GM13976 (cell line): ENCODE results near the gene IQCM.

Experiments
- DNase-seq: peaks from one replicate; pipeline ENCODE4 v3.0.0; 2012; ENCODE audit warnings: low spot score
- in situ Hi-C: fragments of 300-500 bp; cut with MboI; formaldehyde crosslinking; loops from one replicate; pipeline ENCODE4 v1.12.0; 2022; ENCODE audit warnings: low sequenced_read_pairs, mixed read lengths, inconsistent platforms; ENCODE audit not compliant: unreplicated experiment
- TF ChIP-seq, protein P1 (sequence below): IDR thresholded peaks from 2 replicates; pipeline ENCODE4 v1.5.1; 2012; ENCODE audit warnings: borderline replicate concordance, mild to moderate bottlenecking; ENCODE audit not compliant: insufficient read depth; ENCODE audit errors: extremely low read depth, missing control alignments, control extremely low read depth

The IQCM gene

GRCh38 chr4:149465955-149466354 is 349.7 kb downstream of the IQCM start:
- in situ Hi-C loops: no loop called here
- no peak for DNase-seq
- TF ChIP-seq, protein P1, sequence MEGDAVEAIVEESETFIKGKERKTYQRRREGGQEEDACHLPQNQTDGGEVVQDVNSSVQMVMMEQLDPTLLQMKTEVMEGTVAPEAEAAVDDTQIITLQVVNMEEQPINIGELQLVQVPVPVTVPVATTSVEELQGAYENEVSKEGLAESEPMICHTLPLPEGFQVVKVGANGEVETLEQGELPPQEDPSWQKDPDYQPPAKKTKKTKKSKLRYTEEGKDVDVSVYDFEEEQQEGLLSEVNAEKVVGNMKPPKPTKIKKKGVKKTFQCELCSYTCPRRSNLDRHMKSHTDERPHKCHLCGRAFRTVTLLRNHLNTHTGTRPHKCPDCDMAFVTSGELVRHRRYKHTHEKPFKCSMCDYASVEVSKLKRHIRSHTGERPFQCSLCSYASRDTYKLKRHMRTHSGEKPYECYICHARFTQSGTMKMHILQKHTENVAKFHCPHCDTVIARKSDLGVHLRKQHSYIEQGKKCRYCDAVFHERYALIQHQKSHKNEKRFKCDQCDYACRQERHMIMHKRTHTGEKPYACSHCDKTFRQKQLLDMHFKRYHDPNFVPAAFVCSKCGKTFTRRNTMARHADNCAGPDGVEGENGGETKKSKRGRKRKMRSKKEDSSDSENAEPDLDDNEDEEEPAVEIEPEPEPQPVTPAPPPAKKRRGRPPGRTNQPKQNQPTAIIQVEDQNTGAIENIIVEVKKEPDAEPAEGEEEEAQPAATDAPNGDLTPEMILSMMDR: no peak

DNA sequence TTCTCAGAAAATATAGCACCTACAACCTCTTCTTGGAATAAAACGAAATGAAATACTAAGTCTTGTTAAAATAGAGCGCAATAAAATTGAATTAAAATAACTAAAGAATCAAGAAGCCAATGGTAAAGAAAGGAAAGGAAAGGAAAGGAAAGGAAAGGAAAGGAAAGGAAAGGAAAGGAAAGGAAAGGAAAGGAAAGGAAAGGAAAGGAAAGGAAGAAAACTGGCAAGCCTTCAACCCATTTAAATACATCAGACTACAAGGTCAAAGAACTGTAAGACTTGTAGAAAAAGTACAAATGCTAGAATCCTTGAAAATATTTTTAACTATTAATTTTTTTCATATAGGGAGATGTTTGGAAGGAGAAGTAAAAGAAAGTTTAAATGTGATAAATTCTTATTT is 372.1 kb downstream of the IQCM start:
- in situ Hi-C loops: no loop called here
- no peak for DNase-seq
- TF ChIP-seq, protein P1: no peak

DNA sequence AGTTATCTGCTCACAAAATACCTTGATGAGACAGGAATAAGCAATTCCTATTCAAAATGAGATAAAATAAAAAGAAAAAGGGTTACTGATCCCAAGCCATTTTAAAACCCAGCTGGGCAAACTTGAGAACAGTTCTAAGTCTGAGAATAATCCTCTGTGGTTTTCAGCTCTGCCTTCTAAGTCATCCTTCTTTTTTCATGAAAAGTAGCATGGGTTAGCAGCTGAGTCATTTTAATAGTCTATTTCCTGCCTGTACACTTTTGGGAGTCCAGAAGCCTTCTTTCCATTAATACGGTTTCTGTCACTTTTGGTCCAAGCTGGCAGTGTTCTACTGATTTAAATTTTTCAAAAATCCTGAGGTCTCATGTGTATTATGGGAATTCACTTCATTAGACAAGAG is 374.3 kb downstream of the IQCM start:
- no peak for DNase-seq
- in situ Hi-C loops: no loop called here
- TF ChIP-seq, protein P1: no peak

GRCh38 chr4:149426461-149426860 is 389.2 kb downstream of the IQCM start:
- TF ChIP-seq, protein P1: no peak
- in situ Hi-C loops: no loop called here

GRCh38 chr4:149409555-149409962 is 406.1 kb downstream of the IQCM start:
- no peak for DNase-seq
- TF ChIP-seq, protein P1: no peak
- in situ Hi-C loops: no loop called here

More at GRCh38 chr4:149426461-149426860, 389.2 kb downstream of the IQCM start:
- no peak for DNase-seq

DNA sequence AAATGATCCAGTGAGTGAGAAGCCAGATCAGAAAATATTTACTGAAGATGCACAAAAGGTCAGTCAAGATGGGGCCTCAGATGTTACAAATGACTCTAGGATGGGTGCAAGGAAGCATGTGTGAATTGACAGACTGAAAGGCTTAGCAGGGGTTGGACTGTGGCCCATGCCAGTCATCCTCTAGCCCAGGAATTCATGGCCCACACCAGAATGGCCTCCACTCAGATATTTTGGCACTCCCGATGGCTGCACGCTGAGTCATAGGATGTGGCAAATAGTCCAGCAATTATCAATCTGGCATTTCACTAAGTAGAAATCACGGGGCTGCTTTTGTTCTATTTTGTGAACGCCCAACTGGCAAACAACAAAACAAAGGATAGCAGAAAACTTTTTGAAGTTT is 406.5 kb downstream of the IQCM start:
- in situ Hi-C loops: no loop called here
- TF ChIP-seq, protein P1: no peak
- DNase-seq: no peak

DNA sequence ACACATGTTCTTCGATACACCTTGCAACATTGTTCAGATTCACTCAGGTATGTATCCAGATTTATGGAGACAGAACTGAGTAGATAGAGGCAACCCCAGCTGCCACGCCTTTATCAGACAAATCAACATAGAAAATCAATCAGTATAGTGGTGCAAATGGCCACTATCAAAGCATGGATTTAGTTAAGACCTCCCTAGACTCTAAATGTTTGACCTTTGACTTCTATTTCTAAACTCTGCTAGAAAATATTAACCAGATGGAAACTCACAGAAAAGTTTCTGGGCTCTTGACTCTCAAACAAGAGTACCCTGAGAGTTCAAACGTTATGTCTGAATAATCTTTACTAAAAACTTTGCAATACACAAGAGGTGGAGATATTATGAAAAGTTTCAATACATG is 411.5 kb downstream of the IQCM start:
- in situ Hi-C loops: no loop called here

More for the DNA sequence above, 411.5 kb downstream of the IQCM start:
- DNase-seq: no peak
- TF ChIP-seq, protein P1: no peak
